D721Med (cell line): ENCODE results near the gene DYNC2LI1.

ENCODE experiments used
- DNase-seq: peaks from one replicate; pipeline ENCODE4 v3.0.0; 2011; ENCODE audit warnings: low spot score; ENCODE audit not compliant: insufficient read length
- FAIRE-seq: peaks from 2 replicates; lab custom pipeline; 2011; peaks lifted over from hg19 to GRCh38; lab: Jason Lieb, UNC
- TF ChIP-seq, protein P1 (sequence below): IDR thresholded peaks from 2 replicates; pipeline ENCODE4 v1.5.1; 2012; ENCODE audit warnings: mild to moderate bottlenecking, control low read depth; ENCODE audit not compliant: insufficient read depth; ENCODE audit errors: missing control alignments

Gene DYNC2LI1

DNA sequence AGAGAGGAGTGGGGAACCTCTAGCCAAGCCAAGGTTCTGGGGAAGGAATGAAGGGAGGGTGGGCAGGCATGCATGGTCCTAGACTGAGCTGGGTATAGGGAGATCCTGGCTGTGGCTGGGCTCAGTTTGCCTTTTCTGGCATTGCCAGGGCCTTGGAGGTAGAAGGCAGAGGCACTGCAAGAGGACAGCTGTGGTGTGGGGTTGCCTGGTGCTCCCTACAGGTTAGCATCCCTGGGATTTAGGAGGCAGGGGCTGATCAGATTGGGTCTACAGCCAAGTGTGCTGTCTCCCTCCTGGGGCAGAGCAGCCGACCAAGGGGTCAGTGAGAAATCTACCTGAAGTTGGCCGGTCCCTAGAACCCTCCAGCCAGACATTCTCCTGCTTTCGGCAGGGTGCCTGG lies 80.8 kb downstream of the DYNC2LI1 start:
- TF ChIP-seq, protein P1, sequence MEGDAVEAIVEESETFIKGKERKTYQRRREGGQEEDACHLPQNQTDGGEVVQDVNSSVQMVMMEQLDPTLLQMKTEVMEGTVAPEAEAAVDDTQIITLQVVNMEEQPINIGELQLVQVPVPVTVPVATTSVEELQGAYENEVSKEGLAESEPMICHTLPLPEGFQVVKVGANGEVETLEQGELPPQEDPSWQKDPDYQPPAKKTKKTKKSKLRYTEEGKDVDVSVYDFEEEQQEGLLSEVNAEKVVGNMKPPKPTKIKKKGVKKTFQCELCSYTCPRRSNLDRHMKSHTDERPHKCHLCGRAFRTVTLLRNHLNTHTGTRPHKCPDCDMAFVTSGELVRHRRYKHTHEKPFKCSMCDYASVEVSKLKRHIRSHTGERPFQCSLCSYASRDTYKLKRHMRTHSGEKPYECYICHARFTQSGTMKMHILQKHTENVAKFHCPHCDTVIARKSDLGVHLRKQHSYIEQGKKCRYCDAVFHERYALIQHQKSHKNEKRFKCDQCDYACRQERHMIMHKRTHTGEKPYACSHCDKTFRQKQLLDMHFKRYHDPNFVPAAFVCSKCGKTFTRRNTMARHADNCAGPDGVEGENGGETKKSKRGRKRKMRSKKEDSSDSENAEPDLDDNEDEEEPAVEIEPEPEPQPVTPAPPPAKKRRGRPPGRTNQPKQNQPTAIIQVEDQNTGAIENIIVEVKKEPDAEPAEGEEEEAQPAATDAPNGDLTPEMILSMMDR: no peak
- DNase-seq (no peak), FAIRE-seq (no peak)

DNA sequence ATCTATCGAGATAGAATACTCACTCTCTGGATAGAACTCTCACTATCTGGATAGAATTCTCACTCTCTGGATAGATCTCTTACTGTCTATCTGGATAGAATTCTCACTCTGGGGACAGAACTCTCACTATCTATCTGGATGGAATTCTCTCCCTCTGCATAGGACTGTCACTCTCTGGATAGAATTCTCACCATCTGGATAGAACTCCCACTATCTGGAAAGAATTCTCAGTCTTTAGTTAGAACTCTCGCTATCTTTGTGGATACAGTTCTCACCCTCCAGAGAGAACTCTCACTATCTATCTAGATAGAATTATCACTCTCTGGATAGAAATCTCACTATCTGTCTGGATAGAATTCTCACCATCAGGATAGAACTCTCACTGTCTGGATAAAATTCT lies 81.5 kb downstream of the DYNC2LI1 start:
- TF ChIP-seq, protein P1: no peak
- DNase-seq (no peak), FAIRE-seq (no peak)
